Mucosa of rectum (tissue), 2 donors: Measurements from ENCODE around the gene MYBPHL.

Source experiments
- H3K27ac ChIP-seq, 2 donors: one replicate each; pipeline ENCODE4 v1.7.0; 2013; ENCODE audit warnings: inconsistent platforms in 2 of 2, low read depth in 2 of 2, low read length in 2 of 2
- H3K27me3 ChIP-seq, 2 donors: one replicate each; pipeline ENCODE4 v1.7.0; 2013; ENCODE audit warnings: low read length in 2 of 2; ENCODE audit not compliant: control insufficient read depth in 2 of 2, insufficient read depth in 2 of 2
- H3K36me3 ChIP-seq, 2 donors: one replicate each; pipeline ENCODE4 v1.7.0; 2013; ENCODE audit warnings: low read length in 2 of 2; ENCODE audit not compliant: control insufficient read depth in 2 of 2, insufficient read depth in 2 of 2
- H3K4me1 ChIP-seq, 2 donors: one replicate each; pipeline ENCODE4 v1.7.0; 2013; ENCODE audit warnings: low read length in 2 of 2, mild to moderate bottlenecking in 1 of 2; ENCODE audit not compliant: control insufficient read depth in 2 of 2, insufficient read depth in 2 of 2
- H3K4me3 ChIP-seq, 2 donors: one replicate each; pipeline ENCODE4 v1.7.0; 2013; ENCODE audit warnings: low read length in 2 of 2
- H3K9ac ChIP-seq, 2 donors: one replicate each; pipeline ENCODE4 v1.7.0; 2013; ENCODE audit warnings: low read length in 2 of 2, low read depth in 1 of 2, mild to moderate bottlenecking in 1 of 2
- H3K9me3 ChIP-seq, 2 donors: one replicate each; pipeline ENCODE4 v1.7.0; 2013; ENCODE audit warnings: low read length in 2 of 2; ENCODE audit not compliant: control insufficient read depth in 2 of 2
- donor health status: healthy.
- donor health status: Normal muscosa, but diverticular disease.

The MYBPHL gene

GRCh38 chr1:109265741-109266330, 41.0 kb downstream of the MYBPHL start:
- Histone ChIP-seq H3K27ac (no peak overlapping the region), H3K36me3 (no peaks in the 10 kb centered on the region), H3K4me1 (no peaks in the 10 kb centered on the region), H3K27me3 (no peaks in the 10 kb centered on the region), H3K9ac (no peak overlapping the region), H3K9me3 (no peaks in the 10 kb centered on the region), H3K4me3 (no peak overlapping the region)

DNA sequence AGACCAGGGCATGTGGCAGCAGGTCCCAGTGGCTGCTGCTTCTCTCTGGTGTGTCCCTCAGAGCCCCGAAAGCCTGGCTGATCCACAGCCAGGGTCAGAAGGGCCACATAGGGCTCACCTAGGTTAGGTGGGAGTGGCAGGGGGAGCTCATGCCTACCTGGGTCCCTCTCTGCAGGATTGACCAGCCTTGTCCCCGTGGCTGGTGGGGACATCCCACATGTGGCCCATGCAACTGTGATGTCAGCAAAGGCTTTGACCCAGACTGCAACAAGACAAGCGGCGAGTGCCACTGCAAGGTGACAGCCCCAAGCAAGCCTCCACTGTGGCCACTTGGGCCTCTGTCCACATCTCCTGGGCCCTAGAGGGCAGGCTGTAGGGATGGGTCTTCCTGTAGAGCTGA, 41.8 kb downstream of the MYBPHL start:
- H3K9ac ChIP-seq: no peak overlapping the region
- no peaks in the 10 kb centered on the region for H3K4me1 ChIP-seq
- H3K27me3 ChIP-seq: no peaks in the 10 kb centered on the region
- H3K36me3 ChIP-seq: no peaks in the 10 kb centered on the region
- no peaks in the 10 kb centered on the region for H3K9me3 ChIP-seq
- H3K4me3 ChIP-seq: no peak overlapping the region
- H3K27ac ChIP-seq: no peak overlapping the region

DNA sequence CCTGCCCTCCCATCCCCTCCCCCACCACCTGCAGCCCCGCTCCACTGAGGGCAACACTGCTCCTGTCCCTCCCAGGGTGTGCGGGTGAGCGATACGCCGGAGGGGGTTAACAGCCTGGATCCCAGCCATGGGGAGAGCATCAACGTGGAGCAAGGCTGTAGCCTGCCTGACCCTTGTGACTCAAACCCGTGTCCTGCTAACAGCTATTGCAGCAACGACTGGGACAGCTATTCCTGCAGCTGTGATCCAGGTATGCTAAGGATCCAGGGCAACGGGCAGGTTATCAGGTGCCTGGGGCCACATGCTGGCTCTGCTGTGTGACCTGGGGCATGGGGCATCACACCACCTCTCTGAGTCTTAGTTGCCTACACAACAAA, 42.4 kb downstream of the MYBPHL start:
- H3K27ac ChIP-seq: no peak overlapping the region
- no peaks in the 10 kb centered on the region for H3K36me3 ChIP-seq
- no peak overlapping the region for H3K9ac ChIP-seq
- no peak overlapping the region for H3K4me3 ChIP-seq
- no peaks in the 10 kb centered on the region for H3K4me1 ChIP-seq
- no peaks in the 10 kb centered on the region for H3K9me3 ChIP-seq
- H3K27me3 ChIP-seq: no peaks in the 10 kb centered on the region

DNA sequence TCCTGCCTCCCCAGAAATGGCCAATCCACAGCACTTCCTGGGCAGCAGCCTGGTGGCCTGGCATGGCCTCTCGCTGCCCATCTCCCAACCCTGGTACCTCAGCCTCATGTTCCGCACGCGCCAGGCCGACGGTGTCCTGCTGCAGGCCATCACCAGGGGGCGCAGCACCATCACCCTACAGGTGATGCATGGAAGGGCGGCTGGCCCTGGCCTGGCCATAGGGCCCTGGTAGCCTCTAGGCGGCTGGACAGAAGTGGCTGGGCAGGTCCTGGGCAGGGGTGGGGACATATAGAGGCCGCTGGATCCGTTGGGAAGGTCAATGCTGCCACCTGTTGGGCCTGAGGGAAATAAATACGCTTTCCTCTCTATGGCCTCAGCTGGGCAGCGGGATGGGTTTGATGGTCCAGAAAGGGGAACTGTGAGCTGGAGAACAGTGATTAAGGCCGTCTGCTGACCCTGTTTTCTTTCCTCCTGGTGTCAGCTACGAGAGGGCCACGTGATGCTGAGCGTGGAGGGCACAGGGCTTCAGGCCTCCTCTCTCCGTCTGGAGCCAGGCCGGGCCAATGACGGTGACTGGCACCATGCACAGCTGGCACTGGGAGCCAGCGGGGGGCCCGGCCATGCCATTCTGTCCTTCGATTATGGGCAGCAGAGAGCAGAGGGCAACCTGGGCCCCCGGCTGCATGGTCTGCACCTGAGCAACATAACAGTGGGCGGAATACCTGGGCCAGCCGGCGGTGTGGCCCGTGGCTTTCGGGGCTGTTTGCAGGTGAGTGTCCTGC, 43.0 kb downstream of the MYBPHL start:
- no peaks in the 10 kb centered on the region for H3K36me3 ChIP-seq
- no peaks in the 10 kb centered on the region for H3K4me1 ChIP-seq
- H3K27me3 ChIP-seq: no peaks in the 10 kb centered on the region
- no peak overlapping the region for H3K27ac ChIP-seq
- no peak overlapping the region for H3K9ac ChIP-seq
- no peak overlapping the region for H3K4me3 ChIP-seq
- H3K9me3 ChIP-seq: no peaks in the 10 kb centered on the region

- no peaks in the 10 kb centered on the region for H3K9me3 ChIP-seq
- H3K27ac ChIP-seq: no peak overlapping the region
- no peaks in the 10 kb centered on the region for H3K27me3 ChIP-seq
- no peaks in the 10 kb centered on the region for H3K36me3 ChIP-seq
- H3K4me1 ChIP-seq: no peaks in the 10 kb centered on the region
- no peak overlapping the region for H3K4me3 ChIP-seq
- H3K9ac ChIP-seq: no peak overlapping the region
Observed at GRCh38 chr1:109263234-109263596, 43.6 kb downstream of the MYBPHL start.

DNA sequence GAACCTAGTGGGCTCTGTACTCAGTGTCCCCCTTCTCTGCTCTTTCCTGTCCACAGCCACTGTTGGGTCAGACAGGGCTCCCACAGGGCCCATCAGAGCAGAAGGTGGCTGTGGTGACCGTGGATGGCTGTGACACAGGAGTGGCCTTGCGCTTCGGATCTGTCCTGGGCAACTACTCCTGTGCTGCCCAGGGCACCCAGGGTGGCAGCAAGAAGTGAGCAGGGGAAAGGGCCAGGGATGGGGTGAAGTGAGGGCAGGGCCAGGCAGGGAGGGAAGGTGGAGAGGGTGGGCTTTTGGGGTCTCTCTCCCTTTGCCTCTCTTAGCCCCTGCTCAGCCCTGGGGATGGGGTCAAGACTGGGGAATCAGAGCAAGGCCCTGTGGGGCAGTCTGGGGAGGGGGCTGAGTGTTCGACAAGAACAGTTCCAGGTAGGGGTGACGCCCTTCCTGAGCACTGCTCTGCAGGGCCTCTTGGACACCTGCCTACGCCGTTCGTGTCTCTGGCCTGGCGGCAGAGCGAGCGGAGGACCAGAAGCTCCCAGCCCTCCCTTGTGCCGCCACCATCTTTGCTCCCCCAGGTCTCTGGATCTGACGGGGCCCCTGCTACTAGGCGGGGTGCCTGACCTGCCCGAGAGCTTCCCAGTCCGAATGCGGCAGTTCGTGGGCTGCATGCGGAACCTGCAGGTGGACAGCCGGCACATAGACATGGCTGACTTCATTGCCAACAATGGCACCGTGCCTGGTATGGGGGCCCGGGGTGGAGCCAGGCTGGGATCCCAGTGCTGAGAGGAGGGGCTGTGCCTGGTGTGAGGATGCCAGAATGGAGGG, 44.4 kb downstream of the MYBPHL start:
- Histone ChIP-seq H3K4me1 (no peaks in the 10 kb centered on the region), H3K4me3 (no peak overlapping the region), H3K9me3 (no peaks in the 10 kb centered on the region), H3K9ac (no peak overlapping the region), H3K27me3 (no peaks in the 10 kb centered on the region), H3K36me3 (no peaks in the 10 kb centered on the region), H3K27ac (no peak overlapping the region)

DNA sequence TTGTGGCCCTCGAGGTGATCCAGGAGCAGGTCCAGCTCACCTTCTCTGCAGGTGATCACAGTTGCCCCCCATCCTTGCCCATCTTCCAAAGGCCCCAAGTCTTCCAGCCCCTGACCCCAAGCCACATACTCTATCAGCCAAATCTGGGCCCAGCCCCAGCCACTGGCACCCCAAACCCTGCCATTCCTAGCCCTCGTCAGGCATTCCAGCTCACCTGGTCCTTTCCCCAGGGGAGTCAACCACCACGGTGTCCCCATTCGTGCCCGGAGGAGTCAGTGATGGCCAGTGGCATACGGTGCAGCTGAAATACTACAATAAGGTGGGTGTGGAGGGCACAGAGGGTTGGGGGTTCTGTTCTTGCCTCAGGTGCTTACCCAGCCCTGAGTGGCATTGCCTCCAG, 45.2 kb downstream of the MYBPHL start:
- H3K27ac ChIP-seq: no peak overlapping the region
- no peak overlapping the region for H3K9ac ChIP-seq

DNA sequence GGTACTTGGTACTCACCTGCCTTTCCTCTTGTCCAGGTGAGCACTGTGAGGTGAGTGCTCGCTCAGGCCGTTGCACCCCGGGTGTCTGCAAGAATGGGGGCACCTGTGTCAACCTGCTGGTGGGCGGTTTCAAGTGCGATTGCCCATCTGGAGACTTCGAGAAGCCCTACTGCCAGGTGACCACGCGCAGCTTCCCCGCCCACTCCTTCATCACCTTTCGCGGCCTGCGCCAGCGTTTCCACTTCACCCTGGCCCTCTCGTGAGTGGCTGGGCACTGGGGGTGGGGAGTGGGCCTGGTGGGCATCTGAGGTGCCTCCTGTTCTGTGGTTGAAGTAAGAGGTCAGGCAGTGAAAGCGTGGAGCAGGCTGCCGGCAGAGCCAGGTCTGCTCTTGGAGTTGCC, 45.8 kb downstream of the MYBPHL start:
- H3K4me1 ChIP-seq: no peaks in the 10 kb centered on the region
- no peaks in the 10 kb centered on the region for H3K9me3 ChIP-seq
- no peaks in the 10 kb centered on the region for H3K36me3 ChIP-seq
- no peak overlapping the region for H3K4me3 ChIP-seq
- no peaks in the 10 kb centered on the region for H3K27me3 ChIP-seq
- no peak overlapping the region for H3K9ac ChIP-seq
- no peak overlapping the region for H3K27ac ChIP-seq

More for the DNA sequence above, 45.2 kb downstream of the MYBPHL start:
- H3K36me3 ChIP-seq: no peaks in the 10 kb centered on the region
- no peaks in the 10 kb centered on the region for H3K27me3 ChIP-seq
- no peaks in the 10 kb centered on the region for H3K9me3 ChIP-seq
- H3K4me1 ChIP-seq: no peaks in the 10 kb centered on the region
- H3K4me3 ChIP-seq: no peak overlapping the region

GRCh38 chr1:109259674-109260557, 46.9 kb downstream of the MYBPHL start:
- Histone ChIP-seq H3K36me3 (no peaks in the 10 kb centered on the region), H3K27me3 (no peaks in the 10 kb centered on the region), H3K4me1 (no peaks in the 10 kb centered on the region), H3K27ac (no peak overlapping the region), H3K9me3 (no peaks in the 10 kb centered on the region), H3K9ac (no peak overlapping the region), H3K4me3 (no peak overlapping the region)
